ENCODE results near the gene SERF2.

DNA sequence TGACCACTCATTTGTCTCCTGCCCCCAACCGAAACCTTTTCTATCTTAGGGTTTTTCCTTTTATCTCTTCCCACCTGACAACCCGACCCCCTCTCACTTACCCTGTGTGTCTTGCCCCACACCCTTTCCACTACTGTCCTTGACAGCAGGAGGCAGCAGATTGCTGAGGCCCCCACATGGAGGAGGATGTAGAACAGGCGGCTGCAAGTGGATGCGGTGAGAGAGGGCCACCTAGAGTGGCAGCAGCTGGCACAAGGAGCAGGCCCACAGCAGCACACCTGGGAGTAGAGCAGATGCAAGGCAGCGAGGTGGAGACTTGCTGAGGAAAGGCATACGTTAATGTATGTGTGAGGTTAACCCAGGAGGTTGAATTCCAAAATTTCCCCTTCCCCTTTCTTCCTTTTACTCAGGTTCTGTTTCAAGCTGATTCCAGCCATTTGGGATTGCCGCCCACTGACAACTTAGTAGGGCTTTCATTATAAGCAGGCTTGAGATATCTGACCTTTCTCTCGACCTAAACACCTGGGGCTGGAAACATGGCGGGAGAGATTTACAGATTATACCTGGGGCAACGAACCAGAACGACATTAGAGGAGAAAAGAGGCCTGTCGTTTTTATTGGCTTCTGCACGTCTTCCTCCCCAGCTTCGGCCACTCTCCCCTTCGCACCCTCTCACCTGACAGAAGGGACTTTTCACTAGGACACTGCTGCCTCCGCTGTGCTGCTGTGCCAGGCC, 7.3 kb downstream of the SERF2 start:
- TF ChIP-seq, protein P1, sequence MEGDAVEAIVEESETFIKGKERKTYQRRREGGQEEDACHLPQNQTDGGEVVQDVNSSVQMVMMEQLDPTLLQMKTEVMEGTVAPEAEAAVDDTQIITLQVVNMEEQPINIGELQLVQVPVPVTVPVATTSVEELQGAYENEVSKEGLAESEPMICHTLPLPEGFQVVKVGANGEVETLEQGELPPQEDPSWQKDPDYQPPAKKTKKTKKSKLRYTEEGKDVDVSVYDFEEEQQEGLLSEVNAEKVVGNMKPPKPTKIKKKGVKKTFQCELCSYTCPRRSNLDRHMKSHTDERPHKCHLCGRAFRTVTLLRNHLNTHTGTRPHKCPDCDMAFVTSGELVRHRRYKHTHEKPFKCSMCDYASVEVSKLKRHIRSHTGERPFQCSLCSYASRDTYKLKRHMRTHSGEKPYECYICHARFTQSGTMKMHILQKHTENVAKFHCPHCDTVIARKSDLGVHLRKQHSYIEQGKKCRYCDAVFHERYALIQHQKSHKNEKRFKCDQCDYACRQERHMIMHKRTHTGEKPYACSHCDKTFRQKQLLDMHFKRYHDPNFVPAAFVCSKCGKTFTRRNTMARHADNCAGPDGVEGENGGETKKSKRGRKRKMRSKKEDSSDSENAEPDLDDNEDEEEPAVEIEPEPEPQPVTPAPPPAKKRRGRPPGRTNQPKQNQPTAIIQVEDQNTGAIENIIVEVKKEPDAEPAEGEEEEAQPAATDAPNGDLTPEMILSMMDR (IDR thresholded peaks at IDR 0.05 in 8 of 11, conservative IDR thresholded peaks at IDR 0.05 in 3 of 11) = no peak
- TF ChIP-seq POLR2AphosphoS5 (IDR thresholded peaks at IDR 0.05) (peak in 1 of 3 donors; percentile 21), POLR2A (IDR thresholded peaks at IDR 0.05) (no peak)

All from spleen (tissue), 7 donors.